ENCODE measurements around the gene TMEM54.

The TMEM54 gene

DNA sequence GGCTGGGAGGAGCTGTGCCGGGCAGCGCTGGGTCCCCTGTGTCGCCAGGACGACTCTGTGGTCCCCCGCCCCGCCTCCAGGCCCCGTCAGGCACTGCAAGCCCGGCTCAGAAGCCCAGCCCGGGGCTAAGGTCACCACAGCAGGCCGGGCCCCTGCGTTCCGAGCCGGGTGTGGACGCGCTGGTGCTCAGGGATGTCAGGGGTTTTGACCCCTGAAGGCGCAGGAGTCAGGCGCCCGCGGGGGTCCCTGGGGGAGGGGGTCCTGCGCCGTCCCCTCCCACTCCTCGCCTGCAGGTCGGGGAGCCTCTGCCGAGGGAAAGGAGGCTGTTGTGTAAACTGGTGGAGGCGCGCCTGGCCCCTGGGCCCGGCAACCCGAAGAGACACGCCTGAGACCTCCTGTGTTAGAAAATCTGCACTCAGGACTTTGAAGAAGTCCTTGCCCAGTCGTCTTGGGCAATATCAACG lies 23.7 kb upstream of the TMEM54 start:
- no peak for TF ChIP-seq CTCF (IDR thresholded peaks at IDR 0.05; ENCODE audit: extremely low read depth, insufficient read depth, missing control alignments)
- in situ Hi-C loops (cut with MboI; ENCODE audit: low pct_unique_long_range_greater_than_20kb, low sequenced_read_pairs, unreplicated experiment) = no loop called here
- DNase-seq (ENCODE audit: low spot score) = no peak

- no peak for DNase-seq (ENCODE audit: low spot score)
- TF ChIP-seq CTCF (IDR thresholded peaks at IDR 0.05; ENCODE audit: extremely low read depth, insufficient read depth, missing control alignments) = no peak
- in situ Hi-C loops (cut with MboI; ENCODE audit: low pct_unique_long_range_greater_than_20kb, low sequenced_read_pairs, unreplicated experiment) = no loop called here
Measured at GRCh38 chr1:32920833-32921232, 19.6 kb upstream of the TMEM54 start.

DNA sequence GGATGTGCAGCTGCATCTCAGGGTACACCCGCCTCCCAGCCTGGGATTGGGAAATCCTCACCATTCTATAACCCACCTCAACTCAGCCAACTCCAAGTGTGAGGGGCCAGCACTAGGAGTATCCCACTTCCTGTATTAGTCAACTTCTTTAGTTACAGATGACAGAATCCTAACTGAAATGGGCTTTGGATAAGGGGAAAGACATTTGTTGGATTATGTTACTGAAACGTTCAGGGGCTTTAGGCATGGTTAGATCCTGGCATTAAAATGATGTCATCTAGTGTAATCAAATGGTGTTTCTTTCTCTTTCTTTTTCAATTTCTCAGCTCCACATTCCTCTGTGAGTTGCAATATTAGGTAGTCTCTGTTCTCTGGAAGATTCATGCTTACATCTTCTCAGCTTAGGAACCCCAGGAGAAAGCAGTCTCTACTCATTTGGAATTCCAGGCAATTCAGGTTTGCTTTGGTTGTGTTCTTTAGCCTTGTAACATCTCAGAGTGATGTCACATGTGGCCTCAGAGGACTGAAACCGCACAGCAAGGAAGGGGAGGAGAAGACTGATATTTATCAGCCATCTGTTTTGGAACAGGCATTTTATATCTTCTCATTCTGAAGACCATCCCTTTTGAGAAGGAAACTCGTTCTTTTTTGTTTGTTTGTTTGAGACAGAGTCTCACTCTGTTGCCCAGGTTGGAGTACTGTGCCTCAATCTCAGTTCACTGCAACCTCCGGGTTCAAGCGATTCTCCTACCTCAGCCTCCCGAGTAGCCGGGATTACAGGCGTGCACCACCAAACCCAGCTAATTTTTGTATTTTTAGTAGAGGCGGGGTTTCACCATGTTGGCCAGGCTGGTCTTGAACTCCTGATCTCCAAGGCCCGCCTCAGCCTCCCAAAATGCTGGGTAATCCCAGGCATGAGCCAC lies 18.9 kb upstream of the TMEM54 start:
- no peak for DNase-seq (ENCODE audit: low spot score)
- no peak for TF ChIP-seq CTCF (IDR thresholded peaks at IDR 0.05; ENCODE audit: extremely low read depth, insufficient read depth, missing control alignments)
- in situ Hi-C loops (cut with MboI; ENCODE audit: low pct_unique_long_range_greater_than_20kb, low sequenced_read_pairs, unreplicated experiment) = no loop called here

GRCh38 chr1:32918179-32918578 lies 17.0 kb upstream of the TMEM54 start:
- no peak for TF ChIP-seq CTCF (IDR thresholded peaks at IDR 0.05; ENCODE audit: extremely low read depth, insufficient read depth, missing control alignments)
- in situ Hi-C loops (cut with MboI; ENCODE audit: low pct_unique_long_range_greater_than_20kb, low sequenced_read_pairs, unreplicated experiment) = no loop called here
- no peak for DNase-seq (ENCODE audit: low spot score)

DNA sequence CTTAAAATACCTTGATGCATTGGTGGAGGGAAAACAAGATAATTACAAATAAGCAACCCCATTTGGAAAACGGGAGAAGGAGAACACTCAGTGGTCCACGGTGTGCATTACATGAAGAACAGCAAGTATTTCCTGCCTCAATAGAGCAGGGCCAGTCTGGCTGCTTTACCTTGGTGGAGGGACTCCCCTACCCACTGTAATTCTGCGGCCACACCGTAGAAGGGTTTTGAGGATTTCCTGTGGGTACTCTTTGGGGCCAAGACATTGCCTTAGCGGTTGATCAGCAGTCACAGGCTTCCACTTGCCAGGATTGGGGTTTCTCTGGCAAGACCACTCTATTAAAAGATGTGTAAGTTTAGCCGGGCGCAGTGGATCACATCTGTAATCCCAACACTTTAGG lies 16.3 kb upstream of the TMEM54 start:
- no peak for DNase-seq (ENCODE audit: low spot score)
- TF ChIP-seq CTCF (IDR thresholded peaks at IDR 0.05; ENCODE audit: extremely low read depth, insufficient read depth, missing control alignments) = no peak
- in situ Hi-C loops (cut with MboI; ENCODE audit: low pct_unique_long_range_greater_than_20kb, low sequenced_read_pairs, unreplicated experiment) = no loop called here

DNA sequence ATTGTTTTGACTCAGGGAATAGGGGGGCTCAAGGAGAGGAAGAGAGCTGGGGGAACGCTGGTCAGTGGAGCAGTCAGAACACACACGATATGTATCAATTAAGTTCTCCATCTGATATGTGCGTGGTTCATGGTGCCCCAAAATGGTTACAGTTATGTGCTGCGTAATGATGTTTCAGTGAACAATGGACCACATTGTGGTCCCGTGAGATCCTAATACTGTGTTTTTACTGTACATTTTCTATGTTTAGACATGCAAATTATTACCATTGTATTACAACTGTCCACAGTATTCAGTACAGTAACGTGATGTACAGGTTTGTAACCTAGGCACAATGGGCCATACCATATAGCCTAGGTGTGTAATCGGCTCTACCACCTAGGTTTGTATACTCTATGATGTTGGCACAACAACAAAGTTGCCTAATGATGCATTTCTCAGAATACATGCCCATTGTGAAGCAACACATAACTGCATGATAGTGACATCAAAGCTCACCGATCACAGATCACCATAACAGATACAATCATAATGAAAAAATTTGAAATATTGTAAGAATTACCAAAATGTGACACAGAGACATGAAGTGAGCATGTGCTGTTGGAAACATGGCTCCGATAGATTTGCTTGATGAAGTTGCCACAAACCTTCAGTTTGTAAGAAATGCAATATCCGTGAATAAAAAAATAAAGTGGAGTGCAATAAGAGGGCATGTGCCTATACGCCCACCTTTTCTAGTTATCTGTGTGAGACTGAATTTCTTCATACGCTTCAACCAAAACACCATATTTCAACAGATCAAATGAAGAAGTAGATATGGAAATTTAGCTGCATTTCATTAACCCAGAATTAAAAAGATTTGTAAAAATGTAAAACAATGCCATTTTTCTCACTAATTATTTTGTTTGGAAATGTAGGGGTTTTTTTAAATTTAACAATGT lies 14.8 kb upstream of the TMEM54 start:
- no peak for DNase-seq (ENCODE audit: low spot score)
- TF ChIP-seq CTCF (IDR thresholded peaks at IDR 0.05; ENCODE audit: extremely low read depth, insufficient read depth, missing control alignments) = no peak
- in situ Hi-C loops (cut with MboI; ENCODE audit: low pct_unique_long_range_greater_than_20kb, low sequenced_read_pairs, unreplicated experiment) = no loop called here

Data from GM13977 (cell line).